Liver (tissue), 3 donors: ENCODE results near the gene ACOT13.

Experiments used
- FOXA1 ChIP-seq: IDR thresholded peaks from 2 replicates; pipeline ENCODE4 v1.6.1; 2016; ENCODE audit warnings: antibody characterized with exemption
- GABPA ChIP-seq, 2 donors: IDR thresholded peaks in 1 of 2; conservative IDR thresholded peaks in 1 of 2; 2 replicates each; pipeline ENCODE4 v1.6.1; 2016; ENCODE audit warnings: antibody characterized with exemption in 2 of 2, mild to moderate bottlenecking in 1 of 2, moderate library complexity in 1 of 2
- JUND ChIP-seq, 2 donors: IDR thresholded peaks; 2 replicates each; pipeline ENCODE4 v1.6.1; 2016; ENCODE audit warnings: antibody characterized with exemption in 2 of 2
- RAD21 ChIP-seq, 2 donors: IDR thresholded peaks; 2 replicates each; pipeline ENCODE4 v1.6.1; 2016; ENCODE audit warnings: antibody characterized with exemption in 2 of 2, mild to moderate bottlenecking in 2 of 2
- RXRA ChIP-seq, 2 donors: IDR thresholded peaks; 2 replicates each; pipeline ENCODE4 v1.6.1; 2017 to 2018; ENCODE audit warnings: antibody characterized with exemption in 2 of 2, mild to moderate bottlenecking in 1 of 2
- SP1 ChIP-seq: IDR thresholded peaks from 2 replicates; pipeline ENCODE4 v1.6.1; 2018; ENCODE audit warnings: antibody characterized with exemption, mild to moderate bottlenecking
- TAF1 ChIP-seq: conservative IDR thresholded peaks from 2 replicates; pipeline ENCODE4 v1.6.1; 2016; ENCODE audit warnings: antibody characterized with exemption, mild to moderate bottlenecking
- YY1 ChIP-seq: IDR thresholded peaks from 2 replicates; pipeline ENCODE4 v1.6.1; 2016; ENCODE audit warnings: antibody characterized with exemption, mild to moderate bottlenecking
- TF ChIP-seq, protein P1 (sequence below): fragments of 150-350 bp; IDR thresholded peaks from 2 replicates; pipeline ENCODE4 v1.5.1; 2017; ENCODE audit warnings: improper control_type of control experiment, low read depth, low read length; ENCODE audit not compliant: missing input control
- TF ChIP-seq, protein P2 (sequence below): IDR thresholded peaks from 2 replicates; pipeline ENCODE4 v1.6.1; 2016; ENCODE audit warnings: antibody characterized with exemption
- TF ChIP-seq, protein P3 (sequence below): IDR thresholded peaks from 2 replicates; pipeline ENCODE4 v1.6.1; 2016; ENCODE audit warnings: antibody characterized with exemption, mild to moderate bottlenecking
- TF ChIP-seq, protein P4 (sequence below): IDR thresholded peaks from 2 replicates; pipeline ENCODE4 v1.6.1; 2016; ENCODE audit warnings: antibody characterized with exemption
- TF ChIP-seq, protein P5 (sequence below): IDR thresholded peaks from 2 replicates; pipeline ENCODE4 v1.6.1; 2016; ENCODE audit warnings: antibody characterized with exemption
- donor health status: healthy.
- donor health status: healthy.

DNA sequence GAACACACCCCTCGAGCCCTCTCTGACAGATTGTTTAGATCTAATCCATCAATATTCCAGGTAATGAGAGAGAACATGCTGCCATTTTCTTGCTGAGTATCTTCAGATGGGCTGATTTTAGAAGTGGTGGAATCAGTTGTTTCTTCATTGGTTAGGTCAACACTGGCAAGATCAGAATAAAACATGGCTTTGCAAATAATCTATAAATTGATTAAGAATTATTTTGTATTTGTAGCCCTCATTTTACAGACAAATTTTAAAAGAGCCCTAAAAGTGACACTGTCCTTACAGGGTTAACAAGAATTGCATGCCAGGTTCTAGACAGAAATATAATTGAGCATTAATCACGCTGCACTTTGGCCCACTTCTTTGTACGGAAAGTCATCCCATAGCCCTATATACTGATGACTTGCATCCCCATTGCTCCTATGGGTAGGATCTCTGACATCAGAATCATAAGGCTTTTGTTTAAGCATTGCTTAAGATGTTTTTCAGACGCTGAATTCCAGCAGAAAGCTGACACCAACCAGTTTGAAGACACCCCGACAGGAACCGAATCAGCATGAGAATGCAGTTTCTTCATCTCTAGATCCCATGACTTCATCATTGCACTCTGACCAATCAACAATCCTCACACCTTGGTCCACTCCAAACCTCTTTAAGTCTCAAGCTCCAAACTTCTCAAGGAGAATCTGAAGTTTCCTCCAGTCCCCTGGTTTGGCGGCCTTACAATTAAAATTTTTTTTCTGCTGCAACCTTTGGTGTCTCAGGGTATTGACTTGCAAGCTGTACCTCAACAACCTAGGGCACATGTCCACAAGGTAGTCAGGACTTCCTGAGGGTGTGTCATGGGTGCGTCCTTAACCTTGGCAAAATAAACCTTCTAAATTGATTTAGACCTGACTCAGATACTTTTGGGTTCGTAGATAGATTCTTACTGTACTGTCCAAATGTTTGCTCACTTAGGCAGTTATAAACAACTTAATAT, 8.0 kb upstream of the ACOT13 start:
- TF ChIP-seq RXRA (IDR thresholded peaks at IDR 0.05) (no peak), YY1 (no peak), SP1 (no peak), RAD21 (IDR thresholded peaks at IDR 0.05) (no peak), TAF1 (no peak), FOXA1 (no peak), JUND (IDR thresholded peaks at IDR 0.05) (no peak), GABPA (IDR thresholded peaks at IDR 0.05 in 1 of 2, conservative IDR thresholded peaks at IDR 0.05 in 1 of 2) (no peak)
- TF ChIP-seq, protein P1, sequence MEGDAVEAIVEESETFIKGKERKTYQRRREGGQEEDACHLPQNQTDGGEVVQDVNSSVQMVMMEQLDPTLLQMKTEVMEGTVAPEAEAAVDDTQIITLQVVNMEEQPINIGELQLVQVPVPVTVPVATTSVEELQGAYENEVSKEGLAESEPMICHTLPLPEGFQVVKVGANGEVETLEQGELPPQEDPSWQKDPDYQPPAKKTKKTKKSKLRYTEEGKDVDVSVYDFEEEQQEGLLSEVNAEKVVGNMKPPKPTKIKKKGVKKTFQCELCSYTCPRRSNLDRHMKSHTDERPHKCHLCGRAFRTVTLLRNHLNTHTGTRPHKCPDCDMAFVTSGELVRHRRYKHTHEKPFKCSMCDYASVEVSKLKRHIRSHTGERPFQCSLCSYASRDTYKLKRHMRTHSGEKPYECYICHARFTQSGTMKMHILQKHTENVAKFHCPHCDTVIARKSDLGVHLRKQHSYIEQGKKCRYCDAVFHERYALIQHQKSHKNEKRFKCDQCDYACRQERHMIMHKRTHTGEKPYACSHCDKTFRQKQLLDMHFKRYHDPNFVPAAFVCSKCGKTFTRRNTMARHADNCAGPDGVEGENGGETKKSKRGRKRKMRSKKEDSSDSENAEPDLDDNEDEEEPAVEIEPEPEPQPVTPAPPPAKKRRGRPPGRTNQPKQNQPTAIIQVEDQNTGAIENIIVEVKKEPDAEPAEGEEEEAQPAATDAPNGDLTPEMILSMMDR = no peak
- TF ChIP-seq, protein P2, sequence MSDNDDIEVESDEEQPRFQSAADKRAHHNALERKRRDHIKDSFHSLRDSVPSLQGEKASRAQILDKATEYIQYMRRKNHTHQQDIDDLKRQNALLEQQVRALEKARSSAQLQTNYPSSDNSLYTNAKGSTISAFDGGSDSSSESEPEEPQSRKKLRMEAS = no peak
- TF ChIP-seq, protein P3, sequence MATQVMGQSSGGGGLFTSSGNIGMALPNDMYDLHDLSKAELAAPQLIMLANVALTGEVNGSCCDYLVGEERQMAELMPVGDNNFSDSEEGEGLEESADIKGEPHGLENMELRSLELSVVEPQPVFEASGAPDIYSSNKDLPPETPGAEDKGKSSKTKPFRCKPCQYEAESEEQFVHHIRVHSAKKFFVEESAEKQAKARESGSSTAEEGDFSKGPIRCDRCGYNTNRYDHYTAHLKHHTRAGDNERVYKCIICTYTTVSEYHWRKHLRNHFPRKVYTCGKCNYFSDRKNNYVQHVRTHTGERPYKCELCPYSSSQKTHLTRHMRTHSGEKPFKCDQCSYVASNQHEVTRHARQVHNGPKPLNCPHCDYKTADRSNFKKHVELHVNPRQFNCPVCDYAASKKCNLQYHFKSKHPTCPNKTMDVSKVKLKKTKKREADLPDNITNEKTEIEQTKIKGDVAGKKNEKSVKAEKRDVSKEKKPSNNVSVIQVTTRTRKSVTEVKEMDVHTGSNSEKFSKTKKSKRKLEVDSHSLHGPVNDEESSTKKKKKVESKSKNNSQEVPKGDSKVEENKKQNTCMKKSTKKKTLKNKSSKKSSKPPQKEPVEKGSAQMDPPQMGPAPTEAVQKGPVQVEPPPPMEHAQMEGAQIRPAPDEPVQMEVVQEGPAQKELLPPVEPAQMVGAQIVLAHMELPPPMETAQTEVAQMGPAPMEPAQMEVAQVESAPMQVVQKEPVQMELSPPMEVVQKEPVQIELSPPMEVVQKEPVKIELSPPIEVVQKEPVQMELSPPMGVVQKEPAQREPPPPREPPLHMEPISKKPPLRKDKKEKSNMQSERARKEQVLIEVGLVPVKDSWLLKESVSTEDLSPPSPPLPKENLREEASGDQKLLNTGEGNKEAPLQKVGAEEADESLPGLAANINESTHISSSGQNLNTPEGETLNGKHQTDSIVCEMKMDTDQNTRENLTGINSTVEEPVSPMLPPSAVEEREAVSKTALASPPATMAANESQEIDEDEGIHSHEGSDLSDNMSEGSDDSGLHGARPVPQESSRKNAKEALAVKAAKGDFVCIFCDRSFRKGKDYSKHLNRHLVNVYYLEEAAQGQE = no peak
- TF ChIP-seq, protein P4, sequence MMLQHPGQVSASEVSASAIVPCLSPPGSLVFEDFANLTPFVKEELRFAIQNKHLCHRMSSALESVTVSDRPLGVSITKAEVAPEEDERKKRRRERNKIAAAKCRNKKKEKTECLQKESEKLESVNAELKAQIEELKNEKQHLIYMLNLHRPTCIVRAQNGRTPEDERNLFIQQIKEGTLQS = no peak
- TF ChIP-seq, protein P5, sequence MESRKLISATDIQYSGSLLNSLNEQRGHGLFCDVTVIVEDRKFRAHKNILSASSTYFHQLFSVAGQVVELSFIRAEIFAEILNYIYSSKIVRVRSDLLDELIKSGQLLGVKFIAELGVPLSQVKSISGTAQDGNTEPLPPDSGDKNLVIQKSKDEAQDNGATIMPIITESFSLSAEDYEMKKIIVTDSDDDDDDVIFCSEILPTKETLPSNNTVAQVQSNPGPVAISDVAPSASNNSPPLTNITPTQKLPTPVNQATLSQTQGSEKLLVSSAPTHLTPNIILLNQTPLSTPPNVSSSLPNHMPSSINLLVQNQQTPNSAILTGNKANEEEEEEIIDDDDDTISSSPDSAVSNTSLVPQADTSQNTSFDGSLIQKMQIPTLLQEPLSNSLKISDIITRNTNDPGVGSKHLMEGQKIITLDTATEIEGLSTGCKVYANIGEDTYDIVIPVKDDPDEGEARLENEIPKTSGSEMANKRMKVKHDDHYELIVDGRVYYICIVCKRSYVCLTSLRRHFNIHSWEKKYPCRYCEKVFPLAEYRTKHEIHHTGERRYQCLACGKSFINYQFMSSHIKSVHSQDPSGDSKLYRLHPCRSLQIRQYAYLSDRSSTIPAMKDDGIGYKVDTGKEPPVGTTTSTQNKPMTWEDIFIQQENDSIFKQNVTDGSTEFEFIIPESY = no peak
